Fibroblast of pulmonary artery (primary cell): ENCODE measurements around the gene DBN1.

ENCODE experiments used
- DNase-seq: peaks from one replicate; pipeline ENCODE4 v3.0.0-alpha.2; 2010; ENCODE audit warnings: low read depth
- H3K4me3 ChIP-seq: replicated peaks from 2 replicates; pipeline ENCODE4 v1.5.1; 2011; ENCODE audit warnings: low read depth, mild to moderate bottlenecking, control low read depth, low read length, moderate library complexity
- TF ChIP-seq, protein P1 (sequence below): IDR thresholded peaks from 2 replicates; pipeline ENCODE4 v1.5.1; 2011; ENCODE audit warnings: mild to moderate bottlenecking, control low read depth, low read length, inconsistent platforms; ENCODE audit errors: missing control alignments

The DBN1 gene

DNA sequence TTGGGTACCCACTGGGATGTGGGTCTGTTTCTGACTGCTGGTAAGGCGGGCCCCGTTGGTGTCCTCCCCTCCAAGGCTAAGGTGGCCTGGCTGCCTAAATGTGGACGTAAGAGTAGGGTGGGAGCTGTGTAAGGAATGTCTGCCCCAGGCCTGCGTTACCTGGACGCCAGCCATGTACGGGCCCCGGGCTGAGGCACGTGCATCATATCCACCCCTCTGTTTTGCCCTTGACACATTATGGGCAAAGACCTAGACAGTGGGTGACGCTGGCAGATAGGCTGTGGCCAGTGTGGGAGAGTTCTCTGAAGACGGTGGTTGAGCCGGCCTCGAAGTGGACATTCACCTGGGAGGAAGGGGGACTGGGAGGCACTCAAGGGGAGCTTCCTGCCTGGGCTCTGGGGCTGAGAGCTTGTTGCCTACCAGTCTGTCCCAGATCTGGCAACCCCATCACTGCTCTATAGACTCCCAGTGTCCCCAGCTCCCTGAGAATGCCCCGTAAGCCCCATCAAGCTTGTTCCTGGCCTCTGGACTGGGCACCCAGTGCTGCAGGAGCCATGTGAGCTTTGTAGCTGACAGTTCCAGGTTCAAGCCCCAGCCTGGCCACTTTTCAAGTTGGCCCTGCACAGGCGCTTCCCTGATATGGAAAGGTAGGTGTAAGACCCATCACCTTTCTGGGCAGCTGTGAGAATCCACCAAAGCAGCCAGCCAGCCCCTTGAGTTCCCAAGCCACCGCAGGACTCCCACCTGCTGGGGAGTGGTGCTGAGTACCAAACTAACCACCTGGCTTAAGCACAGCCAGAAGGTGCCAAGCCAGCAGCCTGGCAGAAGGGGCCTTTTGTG lies 30.1 kb downstream of the DBN1 start:
- TF ChIP-seq, protein P1, sequence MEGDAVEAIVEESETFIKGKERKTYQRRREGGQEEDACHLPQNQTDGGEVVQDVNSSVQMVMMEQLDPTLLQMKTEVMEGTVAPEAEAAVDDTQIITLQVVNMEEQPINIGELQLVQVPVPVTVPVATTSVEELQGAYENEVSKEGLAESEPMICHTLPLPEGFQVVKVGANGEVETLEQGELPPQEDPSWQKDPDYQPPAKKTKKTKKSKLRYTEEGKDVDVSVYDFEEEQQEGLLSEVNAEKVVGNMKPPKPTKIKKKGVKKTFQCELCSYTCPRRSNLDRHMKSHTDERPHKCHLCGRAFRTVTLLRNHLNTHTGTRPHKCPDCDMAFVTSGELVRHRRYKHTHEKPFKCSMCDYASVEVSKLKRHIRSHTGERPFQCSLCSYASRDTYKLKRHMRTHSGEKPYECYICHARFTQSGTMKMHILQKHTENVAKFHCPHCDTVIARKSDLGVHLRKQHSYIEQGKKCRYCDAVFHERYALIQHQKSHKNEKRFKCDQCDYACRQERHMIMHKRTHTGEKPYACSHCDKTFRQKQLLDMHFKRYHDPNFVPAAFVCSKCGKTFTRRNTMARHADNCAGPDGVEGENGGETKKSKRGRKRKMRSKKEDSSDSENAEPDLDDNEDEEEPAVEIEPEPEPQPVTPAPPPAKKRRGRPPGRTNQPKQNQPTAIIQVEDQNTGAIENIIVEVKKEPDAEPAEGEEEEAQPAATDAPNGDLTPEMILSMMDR, result no peak
- no peak overlapping the region for H3K4me3 ChIP-seq
- no peak for DNase-seq

GRCh38 chr5:177442066-177442826 lies 31.2 kb downstream of the DBN1 start:
- DNase-seq, result no peak
- no peak overlapping the region for H3K4me3 ChIP-seq
- TF ChIP-seq, protein P1, result no peak

DNA sequence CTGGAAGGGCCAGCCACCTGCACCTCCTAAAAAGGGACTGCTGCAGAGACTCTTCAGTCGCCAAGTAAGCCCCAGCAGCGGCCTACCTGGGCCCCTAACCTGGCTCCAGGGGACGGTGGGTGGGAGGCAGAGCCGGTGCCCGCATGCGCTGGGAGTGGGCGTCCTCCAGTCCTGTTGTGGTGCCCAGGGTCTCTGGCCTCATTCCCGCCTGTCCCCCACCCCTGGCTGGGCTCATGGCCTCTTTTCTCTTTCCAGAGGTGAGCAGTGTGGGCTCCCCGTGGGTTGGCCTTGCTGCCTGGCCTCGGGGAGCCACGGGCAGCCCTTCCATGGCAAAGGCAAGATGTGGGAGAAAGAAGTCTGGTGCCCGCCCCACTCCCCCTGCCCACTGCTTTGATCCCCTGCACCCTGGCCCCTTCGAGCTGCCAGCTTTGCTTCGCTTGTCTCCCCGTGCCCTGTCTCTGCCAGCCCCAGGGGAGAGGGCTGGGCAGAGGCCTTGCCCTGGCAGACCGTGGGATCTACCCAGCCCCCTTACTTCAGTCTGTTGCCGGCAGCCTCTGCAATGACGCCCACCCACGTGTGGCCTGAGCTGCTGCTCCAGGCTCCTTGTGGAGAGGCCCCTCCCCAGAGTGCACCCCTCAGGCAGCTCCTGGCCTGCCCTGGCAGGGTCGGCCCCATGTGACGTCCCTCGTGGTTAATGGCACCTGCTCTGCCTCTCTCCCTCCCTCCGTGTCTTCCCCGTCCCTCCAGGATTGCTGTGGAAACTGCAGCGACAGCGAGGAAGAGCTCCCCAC lies 32.2 kb downstream of the DBN1 start:
- TF ChIP-seq, protein P1, result no peak
- no peak overlapping the region for H3K4me3 ChIP-seq
- DNase-seq, result no peak

- TF ChIP-seq, protein P1, result no peak
- H3K4me3 ChIP-seq, result no peak overlapping the region
- DNase-seq, result no peak
Observed at GRCh38 chr5:177440211-177440989, 33.0 kb downstream of the DBN1 start.

DNA sequence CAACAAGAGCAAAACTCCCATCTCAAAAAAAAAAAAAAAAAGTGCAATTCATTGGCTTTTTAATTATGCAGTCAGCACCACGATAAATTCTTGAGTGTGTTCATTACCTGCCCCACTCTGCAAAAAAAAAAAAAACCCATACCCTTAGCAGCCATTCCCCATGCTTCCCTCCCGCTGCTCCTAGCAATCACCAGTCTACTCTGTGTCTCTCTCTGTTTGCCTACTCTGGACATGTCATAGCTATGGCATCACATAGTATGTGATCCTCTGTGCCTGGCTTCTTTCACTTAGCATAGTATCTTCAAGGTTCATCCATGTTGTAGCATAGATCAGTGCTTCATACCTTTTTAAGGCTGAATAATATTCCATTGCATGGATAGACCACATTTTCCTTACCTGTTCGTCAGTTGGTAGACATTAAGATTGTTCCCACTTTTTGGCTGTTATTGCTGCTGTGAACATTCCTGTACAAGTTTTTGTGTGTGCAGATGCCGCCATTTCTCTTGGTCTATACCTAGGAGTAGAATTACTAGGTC lies 33.8 kb downstream of the DBN1 start:
- H3K4me3 ChIP-seq, result no peak overlapping the region
- no peak for DNase-seq
- TF ChIP-seq, protein P1, result no peak

DNA sequence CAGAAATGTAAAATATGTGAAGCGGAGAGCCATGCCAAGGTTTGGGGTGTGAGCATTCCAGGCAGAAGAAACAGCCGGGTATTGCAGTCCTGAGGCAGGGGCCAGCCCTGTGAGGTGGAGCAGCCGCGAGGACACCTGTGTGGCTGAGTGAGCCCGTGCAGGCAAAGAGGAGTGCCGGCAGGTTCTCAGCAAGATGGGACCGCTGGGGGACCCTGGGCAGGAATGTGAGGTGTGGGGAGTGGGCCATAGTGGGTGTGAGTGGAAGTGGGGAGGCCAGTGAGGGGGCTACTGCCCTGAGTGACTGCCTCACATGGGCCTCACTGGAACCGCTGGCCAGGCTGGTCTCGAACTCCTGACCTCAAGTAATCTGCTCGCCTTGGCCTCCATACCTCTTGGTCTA lies 35.0 kb downstream of the DBN1 start:
- DNase-seq, result no peak
- no peak overlapping the region for H3K4me3 ChIP-seq
- TF ChIP-seq, protein P1, result no peak
